ENCODE results near the gene NAGK.
A peak's percentile ranks its signal among the peaks of the same experiment; 100 is the strongest.
"Not testable (repeated sequence)": the region's sequence is repeated elsewhere in the genome, so short reads cannot be mapped to it uniquely, and the experiment has no call there.

NAGK gene

GRCh38 chr2:71089475-71089874, 21.0 kb downstream of the NAGK start:
- DNase-seq (ENCODE audit: low read depth); H3K4me3 ChIP-seq (ENCODE audit: low read depth, low read length); in situ Hi-C loops (cut with HindIII; ENCODE audit: low sequenced_read_pairs): not testable (repeated sequence)

GRCh38 chr2:71091808-71092207, 23.4 kb downstream of the NAGK start:
- DNase-seq (ENCODE audit: low read depth); H3K4me3 ChIP-seq (ENCODE audit: low read depth, low read length); in situ Hi-C loops (cut with HindIII; ENCODE audit: low sequenced_read_pairs): not testable (repeated sequence)

- DNase-seq (ENCODE audit: low read depth); in situ Hi-C loops (cut with HindIII; ENCODE audit: low sequenced_read_pairs); H3K4me3 ChIP-seq (ENCODE audit: low read depth, low read length): not testable (repeated sequence)
Observed at GRCh38 chr2:71092491-71093260, 24.2 kb downstream of the NAGK start.

- peak; percentile 40 for DNase-seq (ENCODE audit: low read depth)
- no peak overlapping the region for H3K4me3 ChIP-seq (ENCODE audit: low read depth, low read length)
- TF ChIP-seq CTCF (IDR thresholded peaks at IDR 0.05; ENCODE audit: low read depth, low read length, missing control alignments): peak; percentile 68
- in situ Hi-C loops (cut with HindIII; ENCODE audit: low sequenced_read_pairs): no loop called here
Observed at GRCh38 chr2:71100195-71100964, 31.9 kb downstream of the NAGK start.

- DNase-seq (ENCODE audit: low read depth): peak; percentile 85
- H3K4me3 ChIP-seq (ENCODE audit: low read depth, low read length): no peak overlapping the region
- TF ChIP-seq CTCF (IDR thresholded peaks at IDR 0.05; ENCODE audit: low read depth, low read length, missing control alignments): no peak
- in situ Hi-C loops (cut with HindIII; ENCODE audit: low sequenced_read_pairs): no loop called here
Observed at GRCh38 chr2:71101656-71102055, 33.2 kb downstream of the NAGK start.

- H3K4me3 ChIP-seq (ENCODE audit: low read depth, low read length): no peak overlapping the region
- in situ Hi-C loops (cut with HindIII; ENCODE audit: low sequenced_read_pairs): no loop called here
- no peak for TF ChIP-seq CTCF (IDR thresholded peaks at IDR 0.05; ENCODE audit: low read depth, low read length, missing control alignments)
- DNase-seq (ENCODE audit: low read depth): no peak
Observed at GRCh38 chr2:71102981-71103681, 34.7 kb downstream of the NAGK start.

GRCh38 chr2:71103809-71104208, 35.4 kb downstream of the NAGK start:
- no peak for DNase-seq (ENCODE audit: low read depth)
- in situ Hi-C loops (cut with HindIII; ENCODE audit: low sequenced_read_pairs): no loop called here
- no peak for TF ChIP-seq CTCF (IDR thresholded peaks at IDR 0.05; ENCODE audit: low read depth, low read length, missing control alignments)
- no peak overlapping the region for H3K4me3 ChIP-seq (ENCODE audit: low read depth, low read length)

GRCh38 chr2:71106463-71106862, 38.0 kb downstream of the NAGK start:
- in situ Hi-C loops (cut with HindIII; ENCODE audit: low sequenced_read_pairs); H3K4me3 ChIP-seq (ENCODE audit: low read depth, low read length); DNase-seq (ENCODE audit: low read depth): not testable (repeated sequence)
